KOPT-K1 (cell line): Measurements from ENCODE around the gene PPP6R2.
"Not testable (repeated sequence)": the region's sequence is repeated elsewhere in the genome, so short reads cannot be mapped to it uniquely, and the experiment has no call there.

ENCODE experiments used
- H3K27ac ChIP-seq: fragments of 200-600 bp; sonication (generic); 2 replicates; pipeline ENCODE4 v1.5.1; 2016; ENCODE audit warnings: antibody characterized with exemption, mild to moderate bottlenecking, low read depth, low read length; ENCODE audit not compliant: poor library complexity, severe bottlenecking
- H3K36me3 ChIP-seq: fragments of 200-600 bp; sonication (generic); 2 replicates; pipeline ENCODE4 v1.5.1; 2017; ENCODE audit warnings: antibody characterized with exemption, mild to moderate bottlenecking, low read length, moderate library complexity; ENCODE audit not compliant: insufficient read depth
- H3K9me3 ChIP-seq: fragments of 200-600 bp; sonication (generic); 2 replicates; pipeline ENCODE4 v1.5.1; 2017; ENCODE audit warnings: antibody characterized with exemption, low read length, mild to moderate bottlenecking; ENCODE audit not compliant: insufficient read depth, poor library complexity, severe bottlenecking

PPP6R2 gene

GRCh38 chr22:50408311-50408710, 65.2 kb downstream of the PPP6R2 start:
- H3K36me3 ChIP-seq = peaks cover 75% of the 10 kb centered on the region
- H3K27ac ChIP-seq = no peak overlapping the region
- H3K9me3 ChIP-seq = no peaks in the 10 kb centered on the region

- not testable (repeated sequence) for H3K27ac ChIP-seq, H3K9me3 ChIP-seq
- H3K36me3 ChIP-seq = peaks cover 75% of the 10 kb centered on the region
Observed at GRCh38 chr22:50408954-50409353, 65.8 kb downstream of the PPP6R2 start.

GRCh38 chr22:50414476-50415248, 71.5 kb downstream of the PPP6R2 start:
- Histone ChIP-seq H3K27ac (no peak overlapping the region), H3K36me3 (peaks cover 86% of the 10 kb centered on the region), H3K9me3 (no peaks in the 10 kb centered on the region)

- no peaks in the 10 kb centered on the region for H3K9me3 ChIP-seq
- H3K36me3 ChIP-seq = peaks cover 90% of the 10 kb centered on the region
- H3K27ac ChIP-seq = no peak overlapping the region
Observed at GRCh38 chr22:50415426-50415825, 72.3 kb downstream of the PPP6R2 start.

- Histone ChIP-seq H3K9me3 (no peaks in the 10 kb centered on the region), H3K36me3 (peaks cover 86% of the 10 kb centered on the region), H3K27ac (no peak overlapping the region)
Observed at GRCh38 chr22:50416996-50417395, 73.9 kb downstream of the PPP6R2 start.

GRCh38 chr22:50417411-50418210, 74.5 kb downstream of the PPP6R2 start:
- Histone ChIP-seq H3K27ac (no peak overlapping the region), H3K36me3 (peaks cover 88% of the 10 kb centered on the region), H3K9me3 (no peaks in the 10 kb centered on the region)

- Histone ChIP-seq H3K36me3 (peaks cover 95% of the 10 kb centered on the region), H3K27ac (no peak overlapping the region), H3K9me3 (no peaks in the 10 kb centered on the region)
Observed at GRCh38 chr22:50418624-50419023, 75.5 kb downstream of the PPP6R2 start.

GRCh38 chr22:50419116-50419515, 76.0 kb downstream of the PPP6R2 start:
- Histone ChIP-seq H3K27ac (no peak overlapping the region), H3K9me3 (no peaks in the 10 kb centered on the region), H3K36me3 (peaks cover 95% of the 10 kb centered on the region)

GRCh38 chr22:50420015-50420414, 76.9 kb downstream of the PPP6R2 start:
- peaks cover 94% of the 10 kb centered on the region for H3K36me3 ChIP-seq
- no peaks in the 10 kb centered on the region for H3K9me3 ChIP-seq

GRCh38 chr22:50420581-50420980, 77.5 kb downstream of the PPP6R2 start:
- H3K27ac ChIP-seq = no peak overlapping the region
- H3K36me3 ChIP-seq = peaks cover 94% of the 10 kb centered on the region
- no peaks in the 10 kb centered on the region for H3K9me3 ChIP-seq

More at GRCh38 chr22:50420015-50420414, 76.9 kb downstream of the PPP6R2 start:
- H3K27ac ChIP-seq = no peak overlapping the region

GRCh38 chr22:50422046-50422445, 78.9 kb downstream of the PPP6R2 start:
- Histone ChIP-seq H3K36me3 (peaks cover 90% of the 10 kb centered on the region), H3K9me3 (no peaks in the 10 kb centered on the region), H3K27ac (no peak overlapping the region)

- H3K36me3 ChIP-seq = peaks cover 89% of the 10 kb centered on the region
- no peaks in the 10 kb centered on the region for H3K9me3 ChIP-seq
- no peak overlapping the region for H3K27ac ChIP-seq
Observed at GRCh38 chr22:50422961-50423815, 80.1 kb downstream of the PPP6R2 start.

GRCh38 chr22:50423956-50424355, 80.8 kb downstream of the PPP6R2 start:
- Histone ChIP-seq H3K9me3 (no peaks in the 10 kb centered on the region), H3K36me3 (peaks cover 90% of the 10 kb centered on the region), H3K27ac (no peak overlapping the region)

GRCh38 chr22:50425179-50425916, 82.2 kb downstream of the PPP6R2 start:
- H3K36me3 ChIP-seq = peaks cover 90% of the 10 kb centered on the region

More at GRCh38 chr22:50425179-50425916, 82.2 kb downstream of the PPP6R2 start:
- H3K9me3 ChIP-seq = no peaks in the 10 kb centered on the region
- no peak overlapping the region for H3K27ac ChIP-seq
